Measurements from ENCODE around the gene ZNF425.
A peak's percentile ranks its signal among the peaks of the same experiment; 100 is the strongest.
"Not testable (repeated sequence)": the region's sequence is repeated elsewhere in the genome, so short reads cannot be mapped to it uniquely, and the experiment has no call there.

Gene ZNF425, protein sequence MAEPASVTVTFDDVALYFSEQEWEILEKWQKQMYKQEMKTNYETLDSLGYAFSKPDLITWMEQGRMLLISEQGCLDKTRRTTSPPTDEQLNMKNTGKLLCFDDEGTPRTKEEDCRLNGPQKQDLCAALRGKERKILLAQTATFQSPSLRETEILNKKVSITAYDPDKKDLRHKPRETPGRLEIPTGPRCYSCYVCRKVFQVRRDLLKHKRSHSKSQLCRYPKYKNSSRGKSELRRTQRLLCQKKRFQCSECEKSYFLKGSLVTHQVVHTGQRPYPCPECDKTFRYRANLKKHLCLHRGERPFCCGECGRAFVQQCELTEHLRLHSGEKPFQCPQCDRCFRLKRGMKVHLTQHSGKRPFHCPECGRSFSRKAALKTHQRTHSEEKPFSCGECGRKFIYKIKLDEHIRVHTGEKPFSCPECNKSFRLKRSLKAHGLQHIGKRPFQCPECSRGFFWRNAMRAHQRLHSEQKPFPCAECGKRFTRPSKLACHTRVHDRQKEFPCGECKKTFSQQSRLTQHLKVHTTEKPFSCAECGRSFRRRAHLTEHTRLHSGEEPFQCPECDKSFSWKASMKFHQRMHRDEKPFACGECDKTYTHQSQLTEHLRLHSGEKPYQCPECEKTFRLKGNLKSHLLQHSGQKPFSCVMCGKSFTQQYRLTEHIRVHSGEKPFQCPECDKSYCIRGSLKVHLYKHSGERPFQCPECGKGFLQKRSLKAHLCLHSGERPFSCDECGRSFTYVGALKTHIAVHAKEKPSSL

GRCh38 chr7:149125863-149126661 is at the start of gene ZNF425:
TSS of gene ZNF425 (minus strand) at chr7:149126324. CDS start at chr7:149126213, 111 bp downstream.
- peak; percentile 74 for DNase-seq

GRCh38 chr7:149175150-149175549 is 49.0 kb upstream of the ZNF425 start:
- DNase-seq: no peak

GRCh38 chr7:149172534-149172920 is 46.4 kb upstream of the ZNF425 start:
- no peak for DNase-seq

GRCh38 chr7:149171892-149172533 is 45.9 kb upstream of the ZNF425 start:
- DNase-seq: no peak

DNA sequence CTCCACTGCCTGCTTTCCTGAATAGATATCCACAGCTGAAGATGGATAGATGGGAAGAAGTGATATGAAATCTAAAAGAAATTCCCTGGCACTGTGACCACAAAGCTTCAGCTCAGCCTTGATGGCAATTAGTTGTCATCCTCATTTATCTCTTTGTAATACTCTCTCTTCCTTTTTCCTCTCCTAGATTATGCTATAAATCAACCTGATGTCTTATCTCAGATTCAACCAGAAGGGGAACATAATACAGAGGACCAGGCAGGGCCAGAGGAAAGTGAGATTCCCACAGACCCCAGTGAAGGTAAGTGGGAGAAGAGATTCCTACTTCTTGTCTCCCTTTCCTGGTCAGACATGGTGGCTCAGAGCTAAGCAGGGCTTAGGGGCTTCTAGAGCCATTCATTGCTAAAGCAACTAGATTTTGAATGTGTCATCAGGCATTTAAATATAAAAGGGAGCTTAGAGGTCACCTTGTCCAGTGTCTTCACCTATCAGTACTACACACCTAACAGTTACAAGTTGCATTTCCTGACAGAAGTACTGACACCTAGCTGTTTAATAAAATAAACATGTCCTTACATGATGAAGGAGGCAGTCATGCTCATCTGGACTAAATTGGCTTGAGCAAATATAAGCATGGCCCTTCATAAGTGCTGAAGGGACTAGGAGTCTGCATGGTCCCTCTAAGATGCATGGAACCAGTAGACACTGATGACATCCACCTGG is 40.7 kb upstream of the ZNF425 start:
- DNase-seq: no peak

- no peak for DNase-seq
Measured at GRCh38 chr7:149166142-149166541, 40.0 kb upstream of the ZNF425 start.

- DNase-seq: no peak
Measured at GRCh38 chr7:149161241-149161848, 35.2 kb upstream of the ZNF425 start.

GRCh38 chr7:149156898-149157297 is 30.8 kb upstream of the ZNF425 start:
- no peak for DNase-seq

- no peak for DNase-seq
Measured at GRCh38 chr7:149154056-149154455, 27.9 kb upstream of the ZNF425 start.

DNA sequence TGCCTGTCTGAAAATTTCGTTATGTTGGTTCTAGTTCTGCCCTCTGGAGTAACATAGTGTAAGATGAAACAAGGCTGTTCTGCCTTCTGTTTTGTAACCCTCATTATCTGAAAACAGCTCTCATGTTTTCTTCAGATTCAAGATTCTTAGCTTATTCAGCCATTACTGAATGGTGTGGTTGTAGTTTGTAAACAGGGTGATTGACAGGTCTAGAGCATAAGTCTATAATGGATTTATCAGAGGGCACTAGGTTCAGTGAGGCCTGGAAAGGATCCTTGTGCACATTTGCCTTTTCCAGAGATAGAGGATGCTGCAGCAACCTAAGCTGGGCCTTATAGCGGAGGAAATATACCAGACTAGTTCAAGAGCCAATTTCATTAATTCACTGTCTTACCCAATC is 27.2 kb upstream of the ZNF425 start:
- no peak for DNase-seq

GRCh38 chr7:149150981-149151380 is 24.9 kb upstream of the ZNF425 start:
- no peak for DNase-seq

DNA sequence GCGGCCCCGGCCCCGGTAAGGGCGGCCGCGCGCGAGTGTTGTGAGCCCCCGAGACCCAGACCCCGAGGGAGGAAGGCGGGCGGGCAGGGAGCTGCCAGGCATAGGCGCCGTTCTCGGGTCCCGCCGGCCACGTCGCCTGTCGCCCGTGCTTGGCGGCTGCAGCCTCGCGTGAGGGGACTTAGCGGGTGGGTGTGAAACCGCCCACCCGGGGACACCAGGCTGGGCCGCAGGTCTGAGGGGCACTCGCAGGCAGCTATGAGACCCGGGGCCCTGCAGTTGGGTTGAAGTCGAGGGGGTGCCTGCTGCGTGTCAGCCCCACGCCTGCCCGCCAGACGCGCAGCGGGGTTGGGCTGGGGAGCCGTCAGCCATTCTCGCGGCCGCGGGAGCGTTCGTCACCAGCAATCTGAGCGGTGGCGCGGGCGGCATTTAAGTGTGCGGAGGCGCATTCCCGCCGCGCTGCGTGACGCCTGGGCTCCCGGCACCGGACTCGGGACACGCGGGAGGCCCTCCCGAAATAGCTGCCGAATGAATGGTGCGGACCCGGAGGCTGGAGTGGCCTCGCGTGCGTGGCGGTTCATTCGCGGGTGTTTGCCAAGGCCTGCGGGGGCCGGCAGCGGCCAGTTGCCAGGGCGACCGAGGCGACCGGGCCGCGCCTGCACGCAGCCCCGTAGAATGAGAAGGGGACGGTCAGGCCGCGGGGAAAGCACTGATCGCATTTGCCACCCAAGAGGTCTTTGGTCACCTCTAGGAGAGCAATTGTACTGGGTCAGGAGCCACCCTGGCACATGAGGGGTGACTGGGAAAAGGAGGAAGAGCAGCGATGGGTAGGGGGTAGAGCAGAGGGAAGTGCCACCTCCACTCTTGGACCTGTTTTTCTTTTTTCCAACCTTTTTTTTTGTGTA is 21.9 kb upstream of the ZNF425 start:
- DNase-seq: peak; percentile 38

GRCh38 chr7:149147072-149147751 is 21.1 kb upstream of the ZNF425 start, which contains the start of gene ZNF398:
TSS of gene ZNF398 (plus strand) at chr7:149147453. CDS start at chr7:149147743, 290 bp downstream.
- DNase-seq: peak; percentile 43

DNA sequence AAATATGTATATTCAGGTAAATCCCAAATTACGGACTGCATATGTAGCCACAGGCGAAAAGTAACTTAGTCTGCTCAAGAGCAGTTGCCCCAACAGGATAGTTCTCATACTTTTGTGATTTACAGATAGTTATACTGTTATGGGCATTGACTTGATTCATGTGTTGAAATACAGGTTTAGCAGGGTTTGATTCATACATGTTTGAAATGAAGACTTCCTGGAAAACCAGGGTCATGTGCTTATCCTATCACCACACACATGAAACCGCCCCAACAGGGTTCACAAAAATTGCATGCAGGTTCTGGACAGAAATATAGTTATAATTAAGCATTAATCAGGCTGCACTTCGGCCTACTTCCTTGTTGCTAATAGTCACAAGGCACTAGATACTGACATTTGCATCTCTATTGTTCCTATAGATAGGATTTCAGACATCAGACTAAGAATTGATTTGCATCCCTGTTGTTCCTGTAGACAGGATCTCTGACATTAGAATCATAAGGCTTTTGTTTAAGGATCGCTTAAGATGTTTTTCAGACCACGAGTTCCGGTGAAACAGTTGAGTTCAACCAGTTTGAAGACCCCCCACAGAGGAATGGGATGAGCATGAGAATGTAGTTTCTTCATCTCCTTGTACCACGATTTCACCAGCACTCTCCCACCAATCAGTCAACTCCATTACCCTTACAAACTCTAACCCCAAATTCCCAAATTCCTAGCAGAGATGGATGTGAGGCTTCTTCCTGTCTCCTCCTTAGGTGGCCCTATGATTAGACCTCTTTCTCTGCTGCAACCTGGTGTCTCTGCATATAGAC is 19.1 kb upstream of the ZNF425 start:
- DNase-seq: no peak

DNA sequence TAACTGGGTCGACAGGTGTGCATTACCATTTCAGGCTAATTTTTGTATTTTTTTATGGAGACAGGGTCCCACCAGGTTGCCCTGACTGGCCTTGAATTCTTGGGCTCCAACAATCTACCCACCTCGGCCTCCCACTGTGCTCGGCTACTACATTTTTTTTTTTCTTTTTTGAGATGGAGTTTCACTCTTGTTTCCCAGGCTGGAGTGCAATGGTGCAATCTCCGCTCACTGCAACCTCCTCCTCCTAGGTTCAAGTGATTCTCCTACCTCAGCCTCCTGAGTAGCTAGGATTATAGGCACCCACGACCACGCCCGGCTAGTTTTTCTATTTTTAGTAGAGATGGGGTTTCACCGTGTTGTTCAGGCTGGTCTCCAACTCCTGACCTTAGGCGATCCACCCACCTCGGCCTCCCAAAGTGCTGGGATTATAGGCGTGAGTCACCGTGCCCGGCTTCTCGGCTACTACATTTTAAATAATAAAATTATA is 18.4 kb upstream of the ZNF425 start:
- not testable (repeated sequence) for DNase-seq

DNA sequence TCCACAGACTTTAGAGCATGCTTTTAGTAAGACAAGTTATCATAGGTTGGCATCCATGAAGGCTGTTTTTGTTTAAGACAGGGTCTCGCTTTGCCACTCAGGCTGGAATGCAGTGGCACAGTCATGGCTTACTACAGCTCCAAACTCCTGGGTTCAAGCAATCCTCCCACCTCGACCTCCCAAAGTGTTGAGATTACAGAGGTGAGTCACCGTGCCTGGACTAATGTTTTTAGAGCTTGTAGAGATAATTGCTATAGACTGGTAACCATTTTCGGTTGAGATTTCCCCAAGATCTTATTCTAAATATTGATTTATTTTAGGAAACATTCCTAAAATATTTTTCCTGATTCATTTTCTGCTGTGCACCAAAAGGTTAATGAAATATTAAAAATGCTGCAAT is 15.8 kb upstream of the ZNF425 start:
- DNase-seq: no peak

DNA sequence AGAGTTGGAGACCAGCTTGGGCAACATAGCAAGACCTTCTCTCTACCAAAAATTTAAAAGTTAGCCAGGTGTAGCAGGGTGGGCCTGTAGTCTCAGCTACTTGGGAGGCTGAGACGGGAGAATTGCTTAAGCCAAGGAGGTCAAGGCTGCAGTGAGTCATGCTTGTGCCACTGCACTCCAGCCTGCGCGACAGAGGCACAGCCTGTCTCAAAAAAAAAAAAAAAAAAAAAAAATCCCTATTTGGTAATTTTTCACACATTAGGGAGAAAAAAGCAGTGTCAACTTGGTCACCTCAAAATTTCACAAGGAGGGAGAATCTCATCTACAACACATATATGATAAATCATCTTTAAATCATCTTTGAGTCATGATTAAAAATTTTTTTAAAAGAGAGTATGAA is 14.7 kb upstream of the ZNF425 start:
- no peak for DNase-seq

- no peak for DNase-seq
Measured at GRCh38 chr7:149136118-149136517, 10.0 kb upstream of the ZNF425 start.

Measured in GOT3 (cell line).